ENCODE measurements around the gene IL19.

Gene IL19, protein sequence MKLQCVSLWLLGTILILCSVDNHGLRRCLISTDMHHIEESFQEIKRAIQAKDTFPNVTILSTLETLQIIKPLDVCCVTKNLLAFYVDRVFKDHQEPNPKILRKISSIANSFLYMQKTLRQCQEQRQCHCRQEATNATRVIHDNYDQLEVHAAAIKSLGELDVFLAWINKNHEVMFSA

DNA sequence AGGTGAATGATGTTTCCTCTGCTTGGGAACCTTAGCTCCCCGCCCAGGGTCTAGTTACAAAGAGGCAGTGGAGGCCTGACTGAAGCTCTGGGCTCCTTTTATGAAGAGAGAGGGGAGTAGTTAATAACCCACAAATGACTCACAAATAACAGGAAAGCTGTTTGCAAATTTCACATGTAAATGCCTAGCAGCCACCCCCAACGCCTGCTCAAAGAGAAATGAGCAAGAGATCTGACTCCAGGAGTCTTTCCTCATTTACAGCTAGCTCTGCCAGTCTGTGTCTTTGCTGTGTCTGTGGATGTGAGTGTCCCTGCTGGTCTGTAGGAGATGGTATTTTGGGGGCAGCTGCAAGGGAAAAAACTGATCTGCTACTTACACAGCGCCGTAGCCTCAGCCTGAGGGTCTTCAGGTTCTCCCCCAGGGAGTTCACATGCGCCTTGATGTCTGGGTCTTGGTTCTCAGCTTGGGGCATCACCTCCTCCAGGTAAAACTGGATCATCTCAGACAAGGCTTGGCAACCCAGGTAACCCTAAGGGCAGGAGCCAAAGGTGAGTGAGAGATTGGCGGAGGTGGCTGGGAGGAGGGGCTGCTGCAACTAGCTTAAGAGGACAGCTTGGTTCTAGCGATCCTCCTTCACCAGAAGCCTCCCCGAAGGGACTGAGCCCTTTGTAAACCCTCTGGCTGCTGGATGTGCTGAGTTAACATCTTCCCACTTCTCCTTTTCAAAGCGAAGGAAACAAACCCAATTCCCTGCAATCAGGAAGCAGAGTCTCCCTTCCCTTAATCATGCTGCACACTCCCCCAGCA lies at the start of gene IL19:
IL19 (plus strand) TSS at position 243 of the 807 bp plus-strand sequence. CDS start 65,890 bp downstream, outside the sequence.
- H3K27me3 Mint-ChIP-seq (ENCODE audit: low read depth, poor library complexity), result peaks cover 19% of the 10 kb centered on the region
- no peak for TF ChIP-seq CTCF (IDR thresholded peaks at IDR 0.05)
- H3K36me3 Mint-ChIP-seq (ENCODE audit: low read depth), result no peaks in the 10 kb centered on the region
- H3K9me3 Mint-ChIP-seq, result no peaks in the 10 kb centered on the region
- H3K4me3 Mint-ChIP-seq, result peak within 1 kb of the TSS; percentile 59
- H3K4me1 Mint-ChIP-seq, result peaks cover 76% of the 10 kb centered on the region
- peak within 1 kb of the TSS; percentile 94 for H3K27ac Mint-ChIP-seq
- no peak for DNase-seq

- no peak for DNase-seq
- TF ChIP-seq CTCF (IDR thresholded peaks at IDR 0.05), result no peak
- Mint-ChIP-seq H3K27me3 (ENCODE audit: low read depth, poor library complexity) (peaks cover 2% of the 10 kb centered on the region), H3K36me3 (ENCODE audit: low read depth) (no peaks in the 10 kb centered on the region), H3K4me1 (peaks cover 56% of the 10 kb centered on the region), H3K4me3 (no peak overlapping the region), H3K27ac (no peak overlapping the region), H3K9me3 (no peaks in the 10 kb centered on the region)
These were observed 49.1 kb upstream of the IL19 start for GRCh38 chr1:206721454-206721853.

DNA sequence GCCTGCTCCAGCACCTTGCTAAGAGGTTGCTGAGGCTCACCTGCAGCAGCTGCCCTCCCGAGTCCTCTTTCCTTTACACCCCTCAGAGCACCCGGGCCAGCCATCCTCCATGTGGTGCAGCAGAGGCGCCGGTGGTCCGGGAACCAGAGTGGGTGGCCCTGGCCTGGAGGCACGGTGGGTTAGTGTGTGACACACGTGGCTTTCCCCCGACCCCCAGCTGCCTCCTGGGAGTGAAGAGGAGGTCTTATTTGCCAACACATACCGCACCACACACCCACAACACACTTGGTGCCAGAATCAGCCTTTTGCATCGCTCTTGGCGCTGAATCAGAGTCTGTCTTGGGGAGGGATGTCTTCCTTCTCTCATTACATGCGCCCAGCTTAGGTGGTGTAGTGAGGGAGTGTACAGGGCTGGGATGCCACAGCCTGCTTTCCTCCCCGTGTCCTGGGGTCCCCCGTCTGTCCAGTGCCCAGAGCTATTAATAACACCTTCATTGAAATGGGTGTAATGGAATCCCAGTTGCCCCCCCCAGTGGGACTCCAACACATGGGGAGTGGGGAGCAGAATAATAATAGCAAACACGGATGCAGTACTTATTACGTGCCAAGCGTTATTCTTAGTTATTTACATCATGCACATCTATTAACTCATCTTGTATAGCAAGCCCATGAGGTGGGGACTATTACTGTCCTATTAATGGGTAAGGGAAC lies 47.7 kb upstream of the IL19 start:
- DNase-seq, result no peak
- no peak overlapping the region for H3K27ac Mint-ChIP-seq
- no peak overlapping the region for H3K4me3 Mint-ChIP-seq
- H3K4me1 Mint-ChIP-seq, result peaks cover 43% of the 10 kb centered on the region
- TF ChIP-seq CTCF (IDR thresholded peaks at IDR 0.05), result no peak
- peaks cover 2% of the 10 kb centered on the region for H3K27me3 Mint-ChIP-seq (ENCODE audit: low read depth, poor library complexity)
- H3K36me3 Mint-ChIP-seq (ENCODE audit: low read depth), result no peaks in the 10 kb centered on the region
- H3K9me3 Mint-ChIP-seq, result no peaks in the 10 kb centered on the region

DNA sequence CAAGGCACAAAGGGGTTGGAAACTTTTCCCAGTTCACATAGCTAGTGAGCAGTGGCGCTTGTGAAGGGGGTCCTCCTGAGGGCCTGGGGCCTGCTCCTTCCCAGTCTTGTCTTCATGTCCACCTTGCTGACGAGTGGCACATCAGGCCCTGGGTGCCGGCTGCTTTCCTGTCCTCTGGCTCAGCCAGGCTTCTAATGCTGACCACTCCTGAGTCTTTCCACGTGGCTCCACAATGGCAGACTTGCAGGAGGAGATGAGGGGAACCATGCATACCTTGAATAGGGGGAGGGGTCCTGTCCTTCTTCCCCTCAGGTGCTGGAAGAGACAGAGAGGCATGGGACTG lies 47.1 kb upstream of the IL19 start:
- Mint-ChIP-seq H3K27me3 (ENCODE audit: low read depth, poor library complexity) (peaks cover 2% of the 10 kb centered on the region), H3K4me3 (no peak overlapping the region), H3K36me3 (ENCODE audit: low read depth) (no peaks in the 10 kb centered on the region), H3K27ac (no peak overlapping the region), H3K9me3 (no peaks in the 10 kb centered on the region), H3K4me1 (peaks cover 41% of the 10 kb centered on the region)
- TF ChIP-seq CTCF (IDR thresholded peaks at IDR 0.05), result no peak
- DNase-seq, result no peak

DNA sequence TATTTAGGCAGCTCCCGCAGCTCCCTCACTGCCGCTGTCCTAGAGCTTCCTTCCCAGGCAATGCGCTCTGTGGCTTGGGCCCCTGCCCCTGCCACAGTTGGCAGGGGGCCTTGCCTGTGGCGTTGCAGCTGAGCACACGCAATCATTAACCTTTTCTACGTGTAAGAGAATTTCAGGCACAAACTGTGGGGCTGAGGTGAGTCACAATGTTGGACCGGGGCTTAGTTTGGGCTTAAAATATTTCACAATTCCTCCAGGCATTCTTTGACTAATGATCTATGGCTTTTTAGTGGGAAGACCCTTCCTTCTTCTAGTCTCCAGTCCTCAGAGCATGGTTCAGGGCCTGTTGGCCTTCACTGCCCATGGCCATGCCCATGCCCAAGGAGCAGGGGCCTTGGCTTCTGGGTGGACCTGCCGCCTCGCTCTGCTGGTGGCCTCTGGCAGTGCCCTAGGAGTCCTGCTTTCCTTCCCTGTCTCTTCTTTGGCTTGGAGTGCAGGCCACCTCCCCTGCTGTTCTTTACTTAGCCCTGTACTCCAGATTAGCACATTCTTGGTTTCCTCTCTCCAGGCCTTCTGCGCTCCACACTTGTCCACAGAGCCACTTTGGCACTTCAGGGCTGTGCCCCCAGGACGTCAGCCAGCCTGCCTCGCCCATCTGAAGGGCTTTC lies 46.6 kb upstream of the IL19 start:
- TF ChIP-seq CTCF (IDR thresholded peaks at IDR 0.05), result no peak
- Mint-ChIP-seq H3K9me3 (no peaks in the 10 kb centered on the region), H3K27ac (peak overlapping the region; percentile 29), H3K4me1 (peaks cover 38% of the 10 kb centered on the region), H3K27me3 (ENCODE audit: low read depth, poor library complexity) (peaks cover 2% of the 10 kb centered on the region), H3K4me3 (no peak overlapping the region), H3K36me3 (ENCODE audit: low read depth) (no peaks in the 10 kb centered on the region)
- DNase-seq, result no peak
